Activated CD8-positive, alpha-beta memory T cell treated with anti-CD3 and anti-CD28 coated beads for 48 hours (primary cell): ENCODE data around the gene CORIN.
"Not testable (repeated sequence)": the region's sequence is repeated elsewhere in the genome, so short reads cannot be mapped to it uniquely, and the experiment has no call there.

Source experiments
- DNase-seq, 3 experiments: peaks; one replicate each; pipeline ENCODE4 v3.0.0-alpha.2; 2020; ENCODE audit warnings: low read depth in 2 of 3, low spot score in 2 of 3

Gene CORIN

DNA sequence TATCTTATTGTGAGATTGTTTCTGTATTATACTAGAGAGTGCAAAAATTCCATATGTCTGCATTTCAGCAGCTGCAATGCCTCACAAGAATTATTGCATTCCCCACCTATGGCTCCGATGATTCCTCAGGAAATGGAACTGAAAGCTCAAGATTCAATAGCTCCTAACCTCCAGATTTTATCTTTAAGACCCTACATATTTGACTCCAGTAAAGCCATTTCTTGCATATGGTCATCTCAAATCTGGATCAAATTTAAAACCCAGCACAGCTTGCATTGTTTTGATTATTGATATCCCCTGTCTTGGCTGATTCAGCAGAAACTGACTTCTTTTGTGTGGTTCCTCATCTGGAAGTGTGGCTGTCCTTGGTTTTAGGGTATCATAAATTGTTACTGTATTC, 142.6 kb downstream of the CORIN start:
- DNase-seq = no peak

DNA sequence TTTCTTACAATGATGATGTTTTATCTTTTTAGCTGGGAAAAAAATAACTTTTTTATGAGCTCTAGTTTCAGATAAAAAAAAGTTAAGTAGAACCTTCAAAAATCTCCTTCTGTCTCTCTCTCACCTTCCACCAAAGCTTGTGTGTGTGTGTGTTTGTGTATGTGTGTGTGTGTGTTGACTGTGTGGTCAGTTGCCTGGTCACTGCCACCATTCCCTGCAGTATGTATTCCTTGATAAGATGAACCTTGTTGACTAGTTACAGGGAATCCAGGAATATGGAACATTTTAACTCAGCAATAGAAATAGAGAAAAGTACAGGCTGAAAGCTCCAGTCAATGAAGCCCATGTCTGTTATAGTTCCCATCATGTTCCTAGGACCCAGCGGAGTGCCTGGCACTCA, 143.5 kb downstream of the CORIN start:
- no peak for DNase-seq

- DNase-seq = no peak
Measured at GRCh38 chr4:47692691-47693090, 145.2 kb downstream of the CORIN start.

- not testable (repeated sequence) for DNase-seq
Measured at GRCh38 chr4:47691757-47692383, 146.0 kb downstream of the CORIN start.

GRCh38 chr4:47690611-47691010, 147.3 kb downstream of the CORIN start:
- DNase-seq = no peak

DNA sequence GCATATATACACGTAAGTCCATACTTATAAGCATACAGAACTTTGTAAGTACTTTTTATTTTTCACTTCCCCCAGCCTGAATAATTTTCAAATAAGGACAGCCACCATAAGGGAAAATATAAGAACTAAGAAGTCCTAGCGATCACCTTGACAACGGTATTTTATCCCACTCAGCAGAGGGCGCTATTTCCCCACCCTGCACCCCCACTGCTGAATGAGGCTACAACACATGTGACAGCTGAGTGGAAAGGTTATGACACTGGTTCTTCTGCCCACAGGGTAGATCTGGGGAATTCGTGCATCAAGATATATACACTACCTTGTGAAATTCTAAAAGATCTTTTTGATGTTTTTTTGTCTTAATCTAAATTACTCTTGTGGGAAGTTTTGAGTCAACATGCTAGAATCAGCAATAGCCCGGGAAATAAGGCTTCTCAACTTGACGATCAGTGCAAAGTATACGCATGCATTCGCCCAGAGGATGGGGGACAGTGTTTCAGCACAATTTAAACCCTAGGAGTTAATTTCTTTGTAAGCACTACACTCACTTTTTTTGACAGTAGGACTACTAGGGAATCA, 151.5 kb downstream of the CORIN start:
- DNase-seq = peak; percentile 23 to 50 (median 28)

DNA sequence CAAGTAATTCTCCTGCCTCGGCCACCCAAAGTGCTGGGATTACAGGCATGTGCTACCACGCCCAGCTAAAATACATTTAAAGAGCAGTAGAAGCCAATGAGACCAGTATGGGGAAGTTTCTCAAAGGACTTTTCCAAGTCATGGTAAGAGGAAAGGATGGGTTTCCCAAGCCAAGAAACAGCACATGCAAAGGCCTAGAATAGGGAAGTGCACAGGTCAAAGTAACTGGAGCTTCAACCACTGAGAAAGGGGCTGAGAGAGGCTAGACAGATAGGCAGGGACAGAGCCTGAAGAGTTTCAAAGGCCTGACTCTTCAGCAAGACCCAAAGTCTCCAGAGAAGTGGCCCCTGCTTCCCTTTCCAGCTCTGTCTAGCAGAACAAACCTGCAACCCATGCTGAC, 162.1 kb downstream of the CORIN start:
- DNase-seq = no peak

GRCh38 chr4:47674144-47674543, 163.7 kb downstream of the CORIN start:
- no peak for DNase-seq

DNA sequence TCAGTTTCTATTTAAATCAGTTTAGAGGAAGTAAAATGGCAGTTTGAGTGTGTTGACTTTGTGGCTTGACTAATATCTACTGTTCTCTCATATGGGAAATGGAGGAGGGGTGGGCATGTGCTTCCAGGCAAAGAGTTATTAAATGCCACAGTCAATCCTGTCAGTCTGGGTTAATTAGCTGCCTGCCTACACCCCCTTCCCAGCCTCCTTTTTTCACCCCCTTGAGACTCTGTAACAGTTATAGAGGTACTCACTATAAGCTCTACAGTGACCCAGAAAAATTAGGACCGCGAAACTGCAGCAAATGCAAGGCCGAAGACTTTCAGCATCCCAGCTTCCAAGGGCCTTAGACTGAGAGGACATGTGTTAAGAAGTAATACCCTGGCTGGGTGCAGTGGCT, 165.2 kb downstream of the CORIN start:
- DNase-seq = no peak

DNA sequence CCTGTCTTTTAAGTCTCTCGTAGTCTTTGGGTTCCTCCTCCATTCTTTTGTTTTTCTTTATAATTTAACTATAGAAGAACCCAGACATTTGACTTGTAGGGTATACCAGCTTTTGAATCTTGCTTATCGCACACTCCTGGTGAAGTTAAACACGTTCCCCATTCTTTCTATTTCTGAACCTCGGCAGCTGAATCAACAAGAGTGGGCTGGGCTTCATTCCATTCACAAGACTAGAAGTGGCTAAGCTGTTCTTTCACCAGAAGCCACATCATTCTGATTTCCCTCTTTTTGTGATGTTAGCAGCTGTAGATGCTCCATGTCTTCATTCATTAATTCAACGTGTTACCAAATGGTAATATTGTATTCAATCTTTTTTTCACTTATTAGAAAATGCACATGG, 167.9 kb downstream of the CORIN start:
- DNase-seq = no peak

DNA sequence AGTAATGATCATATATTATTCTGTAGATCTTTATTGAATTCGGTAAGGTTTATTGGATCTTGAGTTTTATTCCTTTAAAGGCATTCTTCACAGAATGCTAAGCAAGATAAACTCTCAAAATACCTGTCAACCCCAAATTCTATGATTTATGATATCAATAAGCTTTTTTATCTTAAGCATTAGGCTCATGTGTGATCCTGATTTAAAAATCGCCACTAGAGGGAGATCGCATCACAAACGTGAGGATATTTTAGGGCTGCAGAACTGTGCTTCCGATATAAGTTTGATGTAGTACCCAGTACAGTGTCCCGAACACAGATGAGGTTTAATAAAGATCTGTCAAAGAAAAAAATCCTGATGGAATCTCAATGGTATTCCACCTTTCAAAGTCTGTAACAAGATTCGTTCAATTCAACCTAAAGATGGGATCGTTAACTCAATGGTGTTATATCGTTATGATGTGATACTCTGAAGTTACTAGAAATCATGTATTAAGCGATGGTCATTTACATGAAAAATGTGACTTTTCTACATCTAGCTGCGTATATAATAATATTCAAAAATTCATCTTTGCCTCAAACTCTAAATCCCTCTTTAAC, 169.0 kb downstream of the CORIN start:
- DNase-seq = no peak

DNA sequence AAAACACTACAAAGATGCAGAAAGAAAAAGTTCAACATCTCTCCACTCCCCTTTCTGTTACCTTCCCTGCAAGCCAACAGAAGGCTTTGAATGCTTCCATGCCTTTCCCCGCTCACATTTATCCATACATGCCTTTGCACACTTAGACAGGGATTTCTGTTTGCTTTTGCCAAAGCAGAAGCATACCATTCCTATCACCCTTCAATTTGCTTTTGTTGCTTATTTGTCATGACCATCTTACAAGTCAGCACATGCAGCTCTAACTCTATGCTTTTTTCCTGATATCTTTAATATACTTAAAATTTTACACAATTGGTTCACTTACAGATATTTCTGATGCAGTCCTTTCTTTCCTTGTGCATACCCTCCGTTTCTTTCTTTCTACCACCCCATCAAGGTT, 169.6 kb downstream of the CORIN start:
- DNase-seq = no peak

- DNase-seq = no peak
Measured at GRCh38 chr4:47667552-47667951, 170.3 kb downstream of the CORIN start.

DNA sequence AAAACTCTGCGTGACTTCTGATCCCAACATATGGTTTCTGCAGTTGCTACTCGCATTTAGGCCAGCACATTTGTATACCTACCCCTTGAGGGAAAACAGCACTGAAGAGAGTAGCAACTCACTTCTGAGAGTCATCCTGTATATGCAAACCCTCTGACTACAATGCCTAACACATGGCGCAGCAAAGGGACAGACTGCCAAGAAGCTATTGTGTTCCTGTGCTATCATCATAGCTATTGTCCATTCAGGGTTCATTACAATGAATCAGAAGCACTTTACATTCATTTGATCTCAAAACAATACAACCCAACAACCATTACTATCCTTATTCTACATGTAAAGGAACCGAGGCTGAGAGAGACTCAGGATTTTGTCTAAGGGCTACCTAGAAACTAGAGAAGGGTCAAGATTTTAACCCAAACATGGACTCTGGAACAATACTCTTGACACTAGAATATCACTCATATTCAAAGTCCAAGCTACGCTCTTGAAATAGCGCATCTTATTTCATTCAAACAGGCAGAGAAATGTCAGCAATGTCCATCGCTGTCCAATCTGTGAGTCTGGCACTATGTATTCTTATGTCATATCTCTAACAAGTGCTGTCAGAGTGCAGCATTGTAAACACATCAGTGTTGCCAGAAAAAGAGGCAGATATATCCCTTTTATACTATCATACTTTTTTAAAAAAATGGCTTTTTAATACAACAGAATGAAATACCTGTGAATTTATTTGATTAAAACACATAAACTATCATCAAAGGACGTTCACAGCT, 173.6 kb downstream of the CORIN start:
- no peak for DNase-seq

GRCh38 chr4:47662975-47663374, 174.9 kb downstream of the CORIN start:
- DNase-seq = no peak

DNA sequence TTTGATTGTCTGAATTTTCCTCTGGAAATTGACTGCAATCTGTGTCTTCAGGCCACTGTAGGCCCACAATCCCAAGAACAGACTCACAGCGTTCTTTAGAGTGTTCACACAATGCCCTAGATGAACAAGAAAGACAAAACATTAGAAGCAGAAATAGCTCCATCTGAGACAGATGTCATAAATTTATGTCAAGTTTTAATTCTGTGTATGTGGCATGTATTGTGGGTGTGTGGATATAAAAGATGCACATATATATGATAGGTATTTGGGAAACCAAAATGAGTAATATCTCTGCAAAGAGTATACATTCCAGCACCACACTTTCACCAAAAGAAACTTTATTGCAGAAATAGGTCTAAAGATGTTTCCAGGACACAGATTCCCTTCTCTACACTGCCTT, 176.1 kb downstream of the CORIN start:
- no peak for DNase-seq

- DNase-seq = no peak
Measured at GRCh38 chr4:47659342-47659741, 178.5 kb downstream of the CORIN start.

DNA sequence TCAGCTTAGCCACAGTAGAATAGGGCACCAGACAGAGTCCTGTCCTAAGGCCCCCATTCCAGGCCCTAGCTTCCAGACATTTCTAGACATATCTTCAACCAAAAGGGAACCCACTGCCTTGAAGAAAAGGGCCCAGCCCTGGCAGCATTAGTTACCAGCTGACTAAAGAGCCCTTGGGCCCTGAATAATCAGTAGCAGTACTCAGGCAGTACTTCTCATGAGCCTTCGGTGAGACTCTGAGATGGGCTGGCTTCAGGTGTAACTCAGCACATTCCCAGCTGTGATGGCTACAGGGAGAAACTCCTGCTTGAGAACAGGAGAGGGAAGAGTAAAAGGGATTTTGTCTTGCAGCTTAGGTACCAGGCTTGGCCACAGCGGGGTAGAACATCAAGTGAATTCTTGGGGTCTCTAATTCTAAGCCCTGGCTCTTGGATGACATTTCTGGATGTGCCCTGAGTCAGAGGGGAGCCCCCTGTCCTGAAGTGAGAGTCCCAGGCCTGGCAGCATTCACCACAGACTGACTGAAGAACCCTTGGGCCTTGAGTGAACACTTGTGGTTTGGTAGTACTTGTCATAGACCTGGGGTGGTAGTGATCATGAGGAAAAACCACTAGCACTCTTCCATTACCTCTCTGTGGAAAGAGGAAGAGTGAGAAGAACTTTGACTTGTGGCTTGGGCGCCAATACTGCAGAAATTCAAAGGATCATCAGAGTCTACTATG, 182.7 kb downstream of the CORIN start:
- DNase-seq = no peak

GRCh38 chr4:47652092-47652491, 185.8 kb downstream of the CORIN start:
- DNase-seq = no peak

DNA sequence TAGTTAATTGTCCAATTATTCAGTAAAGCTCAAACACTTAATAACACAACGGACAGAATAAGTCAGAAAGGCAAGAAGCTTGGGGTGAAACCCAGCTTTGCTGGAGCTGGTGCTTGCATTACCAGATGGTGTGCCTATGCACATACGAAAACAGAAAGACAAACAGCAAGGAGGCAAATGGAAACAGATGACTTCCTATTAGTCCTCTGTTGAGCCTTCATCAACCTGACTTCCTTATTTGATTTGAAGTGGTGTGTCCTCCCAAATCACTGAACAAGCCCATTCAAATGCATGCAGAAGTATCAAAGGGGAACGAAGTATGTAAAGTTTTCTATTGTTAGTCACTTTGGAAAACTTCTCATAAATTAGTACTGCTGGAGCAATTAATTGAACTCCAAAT, 186.6 kb downstream of the CORIN start:
- no peak for DNase-seq

- DNase-seq = no peak
Measured at GRCh38 chr4:47650584-47651130, 187.2 kb downstream of the CORIN start.
